Gastrocnemius medialis (tissue), 4 donors: Measurements from ENCODE around the gene PIEZO1. TPM values are rescaled to one million over a fixed set of nuclear protein-coding genes. Genes with fewer than 3 reads are reported as not detected.

Experiments
- ATAC-seq, 2 donors: fragments of 150-250 bp; one replicate each; pipeline ENCODE4 v1.9.1; 2016
- DNase-seq, 2 donors: peaks; one replicate each; pipeline ENCODE4 v3.0.0-alpha.2; 2019
- H3K27ac ChIP-seq, 4 donors: fragments of 200-600 bp; sonication (generic); 1 replicate in 1 of 4; 2 replicates in 3 of 4; pipeline ENCODE4 v1.5.1; 2016 to 2018; ENCODE audit warnings: mild to moderate bottlenecking in 2 of 4, moderate library complexity in 1 of 4
- H3K27me3 ChIP-seq, 3 donors: fragments of 200-600 bp; sonication (generic) in 2 of 3; 1 replicate in 1 of 3; 2 replicates in 2 of 3; pipeline versions ENCODE4 v1.5.1 to v1.6.0; 2016 to 2019; ENCODE audit warnings: mild to moderate bottlenecking in 1 of 3, moderate library complexity in 1 of 3
- H3K36me3 ChIP-seq, 2 donors: fragments of 200-600 bp; sonication (generic) in 1 of 2; one replicate each; pipeline ENCODE4 v1.5.1; 2017 to 2018
- H3K4me1 ChIP-seq, 2 donors: fragments of 200-600 bp; sonication (generic) in 1 of 2; one replicate each; pipeline ENCODE4 v1.5.1; 2016 to 2017; ENCODE audit warnings: mild to moderate bottlenecking in 2 of 2
- H3K4me3 ChIP-seq, 4 donors: fragments of 200-600 bp; sonication (generic) in 3 of 4; 1 replicate in 1 of 4; 2 replicates in 3 of 4; pipeline ENCODE4 v1.5.1; 2016 to 2019; ENCODE audit warnings: mild to moderate bottlenecking in 2 of 4
- H3K9me3 ChIP-seq, 3 donors: fragments of 200-600 bp; sonication (generic) in 2 of 3; 1 replicate in 1 of 3; 2 replicates in 2 of 3; pipeline ENCODE4 v1.5.1; 2016 to 2019
- POLR2A ChIP-seq, 2 donors: fragments of 450-650 bp; IDR thresholded peaks; one replicate each; pipeline ENCODE4 v1.6.1; 2017; ENCODE audit warnings: antibody characterized with exemption in 2 of 2, mild to moderate bottlenecking in 2 of 2, moderate library complexity in 2 of 2
- in situ Hi-C, 4 donors: fragments of 200-750 bp; cut with MboI; loops; one replicate each; pipeline versions ENCODE4 v1.15.0 to v1.8.0; 2017; ENCODE audit warnings: low sequenced_read_pairs in 4 of 4
- intact Hi-C: fragments of 100-400 bp; cut with DNase I; formaldehyde crosslinking; loops from one replicate; pipeline ENCODE4 v1.15.1; 2023; ENCODE audit warnings: low total_unique reads
- total RNA-seq, 4 donors: library from RNA; depleted of rRNA; stranded (reverse); fragments of >200 nt; gene quantifications; one replicate each; pipeline versions ENCODE4 v1.1.0 to v1.2.3, GENCODE V29; 2016
- TF ChIP-seq, protein P1 (sequence below), 5 experiments: fragments of 450-650 bp in 3 of 5; fragments of 200-600 bp in 2 of 5; sonication (generic) in 2 of 5; IDR thresholded peaks in 4 of 5; conservative IDR thresholded peaks in 1 of 5; 1 replicate in 4 of 5; 2 replicates in 1 of 5; pipeline ENCODE4 v1.5.1; 2016 to 2019; ENCODE audit warnings: antibody characterized with exemption in 5 of 5, mild to moderate bottlenecking in 3 of 5, moderate library complexity in 3 of 5

PIEZO1 gene
- total RNA-seq, 4 donors from 2014 or later: 9.0 to 37.0 (median 16.5) TPM

DNA sequence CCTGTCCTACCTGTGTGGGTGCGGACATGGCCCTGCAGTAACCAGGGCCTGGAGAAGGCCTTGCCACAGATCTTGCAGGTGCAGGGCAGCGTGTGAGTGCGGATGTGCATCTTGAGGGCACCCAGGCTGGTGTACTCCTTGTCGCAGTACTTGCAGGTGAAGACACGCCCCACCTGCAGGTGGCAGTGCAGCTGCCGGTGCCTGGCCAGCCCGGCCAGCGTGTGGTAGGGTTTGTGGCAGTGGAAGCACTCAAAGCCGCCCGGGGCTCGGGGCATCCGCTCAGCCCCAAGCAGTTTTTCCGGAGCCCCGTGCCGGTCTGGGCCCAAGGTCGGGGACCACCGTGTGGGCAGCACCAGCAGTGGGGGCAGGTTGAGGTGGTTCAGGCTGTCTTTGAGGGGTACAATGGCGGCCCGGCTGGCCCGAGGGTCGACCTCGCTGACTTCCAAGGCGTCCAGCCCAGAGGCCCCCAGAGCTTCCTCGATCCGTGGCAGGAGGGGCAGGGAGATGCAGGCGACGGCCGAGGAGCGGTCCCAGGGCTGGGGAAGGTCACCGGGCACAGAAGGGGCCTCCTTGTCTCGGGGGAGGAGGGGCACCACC is 103.8 kb downstream of the PIEZO1 start:
- in situ Hi-C loops (no loop called here), intact Hi-C loops (no loop called here)
- Histone ChIP-seq H3K4me1 (peaks cover 10 to 35% of the 10 kb centered on the region in 2 donors), H3K27ac (no peak overlapping the region), H3K27me3 (no peaks in the 10 kb centered on the region), H3K36me3 (no peaks in the 10 kb centered on the region), H3K9me3 (no peaks in the 10 kb centered on the region), H3K4me3 (no peak overlapping the region)
- TF ChIP-seq, protein P1, sequence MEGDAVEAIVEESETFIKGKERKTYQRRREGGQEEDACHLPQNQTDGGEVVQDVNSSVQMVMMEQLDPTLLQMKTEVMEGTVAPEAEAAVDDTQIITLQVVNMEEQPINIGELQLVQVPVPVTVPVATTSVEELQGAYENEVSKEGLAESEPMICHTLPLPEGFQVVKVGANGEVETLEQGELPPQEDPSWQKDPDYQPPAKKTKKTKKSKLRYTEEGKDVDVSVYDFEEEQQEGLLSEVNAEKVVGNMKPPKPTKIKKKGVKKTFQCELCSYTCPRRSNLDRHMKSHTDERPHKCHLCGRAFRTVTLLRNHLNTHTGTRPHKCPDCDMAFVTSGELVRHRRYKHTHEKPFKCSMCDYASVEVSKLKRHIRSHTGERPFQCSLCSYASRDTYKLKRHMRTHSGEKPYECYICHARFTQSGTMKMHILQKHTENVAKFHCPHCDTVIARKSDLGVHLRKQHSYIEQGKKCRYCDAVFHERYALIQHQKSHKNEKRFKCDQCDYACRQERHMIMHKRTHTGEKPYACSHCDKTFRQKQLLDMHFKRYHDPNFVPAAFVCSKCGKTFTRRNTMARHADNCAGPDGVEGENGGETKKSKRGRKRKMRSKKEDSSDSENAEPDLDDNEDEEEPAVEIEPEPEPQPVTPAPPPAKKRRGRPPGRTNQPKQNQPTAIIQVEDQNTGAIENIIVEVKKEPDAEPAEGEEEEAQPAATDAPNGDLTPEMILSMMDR (IDR thresholded peaks at IDR 0.05 in 4 of 5, conservative IDR thresholded peaks at IDR 0.05 in 1 of 5): peak in 4 of 5 experiments; percentile 16 to 48 (median 37)
- no peak for TF ChIP-seq POLR2A (IDR thresholded peaks at IDR 0.05)
- no peak for DNase-seq
- ATAC-seq: no peak

DNA sequence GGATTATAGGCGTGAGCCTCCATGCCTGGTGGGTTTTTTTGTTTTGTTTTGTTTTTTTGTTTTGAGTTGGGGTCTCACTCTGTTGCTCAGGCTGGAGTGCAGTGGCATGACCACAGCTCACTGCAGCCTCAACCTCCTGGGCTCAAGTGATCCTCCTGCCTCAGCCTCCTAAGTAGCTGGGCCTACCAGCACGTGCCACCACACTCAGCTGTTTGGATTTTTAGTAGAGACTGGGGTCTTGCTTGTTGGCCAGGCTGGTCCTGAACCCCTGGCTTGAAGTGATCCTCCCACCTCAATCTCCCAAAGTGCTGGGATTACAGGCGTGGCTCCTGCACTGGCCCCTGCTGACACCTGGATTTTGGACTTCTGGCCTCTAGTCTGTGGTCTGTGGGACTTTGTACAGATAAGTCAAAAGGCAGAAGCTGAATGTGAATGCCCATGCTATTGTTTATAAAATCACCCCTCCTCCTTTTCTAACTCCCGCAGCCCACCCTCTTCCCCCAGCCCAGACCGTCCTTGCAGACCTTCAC is 104.4 kb downstream of the PIEZO1 start:
- H3K36me3 ChIP-seq: no peaks in the 10 kb centered on the region
- no peak overlapping the region for H3K27ac ChIP-seq
- H3K27me3 ChIP-seq: no peaks in the 10 kb centered on the region
- no peak for TF ChIP-seq POLR2A (IDR thresholded peaks at IDR 0.05)
- TF ChIP-seq, protein P1 (IDR thresholded peaks at IDR 0.05 in 4 of 5, conservative IDR thresholded peaks at IDR 0.05 in 1 of 5): no peak
- peaks cover 13 to 36% of the 10 kb centered on the region in 2 donors for H3K4me1 ChIP-seq
- H3K4me3 ChIP-seq: no peak overlapping the region
- no peaks in the 10 kb centered on the region for H3K9me3 ChIP-seq
- intact Hi-C loops: no loop called here
- no peak for DNase-seq
- in situ Hi-C loops: no loop called here
- ATAC-seq: no peak

DNA sequence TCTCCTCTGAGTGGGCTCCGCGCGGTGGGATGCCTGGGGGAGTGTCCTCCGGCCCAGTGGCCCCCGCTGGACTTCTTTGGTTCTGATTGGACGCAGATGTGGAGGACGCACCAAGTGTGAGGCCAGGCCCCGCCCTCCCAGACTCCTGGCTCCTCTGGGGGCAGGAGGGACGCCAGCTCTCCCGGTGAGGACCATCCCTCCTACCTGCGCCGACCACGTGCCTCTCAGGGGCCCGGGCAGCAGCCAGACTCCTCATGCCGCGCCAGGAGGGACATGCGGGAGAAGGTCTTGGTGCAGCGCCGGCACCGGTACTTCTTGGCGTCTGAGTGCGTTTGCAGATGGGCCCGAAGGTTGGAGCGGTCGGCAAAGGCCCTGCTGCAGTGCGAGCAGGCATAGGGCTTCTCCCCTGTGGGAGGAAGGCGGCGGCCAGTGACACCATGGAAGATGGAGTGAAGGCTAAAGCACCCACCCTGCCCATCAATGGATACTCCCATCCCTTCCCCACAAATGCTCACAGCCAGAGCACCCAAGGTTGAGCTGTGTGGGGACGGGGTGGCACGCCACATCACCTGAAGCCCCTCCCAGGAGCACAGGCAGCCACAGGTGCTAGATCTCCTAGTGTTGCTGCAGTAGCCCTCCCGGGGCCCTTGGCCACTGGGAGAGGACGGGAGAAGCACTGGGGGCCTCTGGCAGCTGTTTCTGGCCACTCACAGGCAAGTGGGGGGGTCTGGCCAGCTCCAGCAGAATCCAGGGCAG is 106.6 kb downstream of the PIEZO1 start:
- Histone ChIP-seq H3K4me3 (no peak overlapping the region), H3K27ac (peak overlapping the region in 1 of 4 donors; percentile 75), H3K27me3 (no peaks in the 10 kb centered on the region), H3K4me1 (peaks cover 35 to 46% of the 10 kb centered on the region in 2 donors), H3K9me3 (no peaks in the 10 kb centered on the region), H3K36me3 (no peaks in the 10 kb centered on the region)
- intact Hi-C loops (no loop called here), in situ Hi-C loops (no loop called here)
- DNase-seq (no peak), ATAC-seq (no peak)
- TF ChIP-seq POLR2A (IDR thresholded peaks at IDR 0.05): no peak
- TF ChIP-seq, protein P1 (IDR thresholded peaks at IDR 0.05 in 4 of 5, conservative IDR thresholded peaks at IDR 0.05 in 1 of 5): no peak

DNA sequence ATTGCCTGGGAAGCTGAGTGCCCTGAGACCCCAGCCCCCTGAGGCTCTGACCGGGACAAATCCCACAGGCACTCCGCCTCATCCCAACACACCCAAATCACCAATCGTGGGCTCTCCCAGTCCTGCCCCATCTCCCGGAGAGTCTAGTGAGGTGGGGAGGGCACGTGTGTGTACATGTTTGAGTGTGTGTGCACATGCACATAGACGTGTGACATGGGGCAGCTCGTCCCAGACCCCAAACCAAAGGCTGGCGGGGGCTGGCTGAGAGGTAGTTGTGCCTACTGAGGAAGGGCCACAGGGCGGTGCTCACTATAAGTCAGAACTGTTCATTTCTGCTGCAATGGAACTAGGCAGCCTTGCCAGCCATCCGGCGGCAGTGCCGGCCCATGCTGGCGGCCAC is 107.3 kb downstream of the PIEZO1 start:
- Histone ChIP-seq H3K4me3 (no peak overlapping the region), H3K9me3 (no peaks in the 10 kb centered on the region), H3K4me1 (peaks cover 41 to 53% of the 10 kb centered on the region in 2 donors), H3K27me3 (no peaks in the 10 kb centered on the region), H3K36me3 (no peaks in the 10 kb centered on the region), H3K27ac (peak overlapping the region in 1 of 4 donors; percentile 75)
- no peak for TF ChIP-seq POLR2A (IDR thresholded peaks at IDR 0.05)
- TF ChIP-seq, protein P1 (IDR thresholded peaks at IDR 0.05 in 4 of 5, conservative IDR thresholded peaks at IDR 0.05 in 1 of 5): no peak
- intact Hi-C loops (no loop called here), in situ Hi-C loops (no loop called here)
- ATAC-seq (no peak), DNase-seq (no peak)
